Measurements from ENCODE around the gene TMED5. TPM values are rescaled to one million over a fixed set of nuclear protein-coding genes. Genes with fewer than 3 reads are reported as not detected.

Gene TMED5
- total RNA-seq, 2 experiments from 2014 or later = 42.3 to 43.2 TPM

- peaks cover 27% of the 10 kb centered on the region for H3K4me1 Mint-ChIP-seq (ENCODE audit: low read depth)
- POLR2A ChIA-PET = no interaction called here
- CTCF ChIA-PET = no interaction called here
- H3K4me3 Mint-ChIP-seq = no peak overlapping the region
- H3K4me1 ChIP-seq (ENCODE audit: insufficient read depth, low read length) = no peaks in the 10 kb centered on the region
- no peak overlapping the region for H3K27ac ChIP-seq (ENCODE audit: low read depth in 1 of 2, low read length in 2 of 2)
- H3K27me3 ChIP-seq (ENCODE audit: control insufficient read depth in 1 of 2, insufficient read depth in 2 of 2, low read length in 2 of 2) = no peaks in the 10 kb centered on the region
- H3K36me3 ChIP-seq (ENCODE audit: insufficient read depth, low read length) = peaks cover 52% of the 10 kb centered on the region
- ATAC-seq (ENCODE audit: poor library complexity) (no peak), DNase-seq (no peak)
- no peaks in the 10 kb centered on the region for H3K27me3 Mint-ChIP-seq
- H3K27ac Mint-ChIP-seq = no peak overlapping the region
- no peaks in the 10 kb centered on the region for H3K9me3 ChIP-seq (ENCODE audit: control insufficient read depth in 1 of 2, insufficient read depth in 1 of 2, low read length in 2 of 2)
- no peaks in the 10 kb centered on the region for H3K9me3 Mint-ChIP-seq
- intact Hi-C loops (cut with DNase I, micrococcal nuclease) = no loop called here
- no peak for TF ChIP-seq CTCF (IDR thresholded peaks at IDR 0.05)
- H3K4me3 ChIP-seq (ENCODE audit: low read length) = no peak overlapping the region
- peaks cover 90% of the 10 kb centered on the region for H3K36me3 Mint-ChIP-seq (ENCODE audit: low read depth)
These were observed 65.8 kb downstream of the TMED5 start for GRCh38 chr1:93114391-93114790.

- Mint-ChIP-seq H3K27ac (no peak overlapping the region), H3K27me3 (no peaks in the 10 kb centered on the region), H3K4me1 (ENCODE audit: low read depth) (peaks cover 36% of the 10 kb centered on the region), H3K9me3 (no peaks in the 10 kb centered on the region), H3K36me3 (ENCODE audit: low read depth) (peaks cover 88% of the 10 kb centered on the region), H3K4me3 (no peak overlapping the region)
- no peak for TF ChIP-seq CTCF (IDR thresholded peaks at IDR 0.05)
- H3K9me3 ChIP-seq (ENCODE audit: control insufficient read depth in 1 of 2, insufficient read depth in 1 of 2, low read length in 2 of 2) = peaks cover 0 to 2% of the 10 kb centered on the region in 2 experiments
- H3K27me3 ChIP-seq (ENCODE audit: control insufficient read depth in 1 of 2, insufficient read depth in 2 of 2, low read length in 2 of 2) = no peaks in the 10 kb centered on the region
- POLR2A ChIA-PET = no interaction called here
- H3K4me3 ChIP-seq (ENCODE audit: low read length) = no peak overlapping the region
- CTCF ChIA-PET = no interaction called here
- H3K27ac ChIP-seq (ENCODE audit: low read depth in 1 of 2, low read length in 2 of 2) = no peak overlapping the region
- peaks cover 51% of the 10 kb centered on the region for H3K36me3 ChIP-seq (ENCODE audit: insufficient read depth, low read length)
- no peaks in the 10 kb centered on the region for H3K4me1 ChIP-seq (ENCODE audit: insufficient read depth, low read length)
- no peak for DNase-seq
- intact Hi-C loops (cut with DNase I, micrococcal nuclease) = no loop called here
- ATAC-seq (ENCODE audit: poor library complexity) = no peak
These were observed 67.1 kb downstream of the TMED5 start for GRCh38 chr1:93113127-93113526.

- ATAC-seq (ENCODE audit: poor library complexity) (no peak), DNase-seq (no peak)
- Mint-ChIP-seq H3K36me3 (ENCODE audit: low read depth) (peaks cover 88% of the 10 kb centered on the region), H3K27ac (peak overlapping the region; percentile 49), H3K4me3 (no peak overlapping the region), H3K9me3 (no peaks in the 10 kb centered on the region), H3K4me1 (ENCODE audit: low read depth) (peaks cover 41% of the 10 kb centered on the region), H3K27me3 (no peaks in the 10 kb centered on the region)
- TF ChIP-seq CTCF (IDR thresholded peaks at IDR 0.05) = no peak
- no peak overlapping the region for H3K4me3 ChIP-seq (ENCODE audit: low read length)
- intact Hi-C loops (cut with DNase I, micrococcal nuclease) = no loop called here
- peaks cover 43% of the 10 kb centered on the region for H3K36me3 ChIP-seq (ENCODE audit: insufficient read depth, low read length)
- H3K9me3 ChIP-seq (ENCODE audit: control insufficient read depth in 1 of 2, insufficient read depth in 1 of 2, low read length in 2 of 2) = peaks cover 10 to 15% of the 10 kb centered on the region in 2 experiments
- ChIA-PET POLR2A (no interaction called here), CTCF (no interaction called here)
- no peaks in the 10 kb centered on the region for H3K4me1 ChIP-seq (ENCODE audit: insufficient read depth, low read length)
- no peaks in the 10 kb centered on the region for H3K27me3 ChIP-seq (ENCODE audit: control insufficient read depth in 1 of 2, insufficient read depth in 2 of 2, low read length in 2 of 2)
- no peak overlapping the region for H3K27ac ChIP-seq (ENCODE audit: low read depth in 1 of 2, low read length in 2 of 2)
These were observed 68.7 kb downstream of the TMED5 start for GRCh38 chr1:93111561-93111960.

Data from CD4-positive, alpha-beta T cell (primary cell).